ENCODE data around the gene ING3.

ING3 gene, protein sequence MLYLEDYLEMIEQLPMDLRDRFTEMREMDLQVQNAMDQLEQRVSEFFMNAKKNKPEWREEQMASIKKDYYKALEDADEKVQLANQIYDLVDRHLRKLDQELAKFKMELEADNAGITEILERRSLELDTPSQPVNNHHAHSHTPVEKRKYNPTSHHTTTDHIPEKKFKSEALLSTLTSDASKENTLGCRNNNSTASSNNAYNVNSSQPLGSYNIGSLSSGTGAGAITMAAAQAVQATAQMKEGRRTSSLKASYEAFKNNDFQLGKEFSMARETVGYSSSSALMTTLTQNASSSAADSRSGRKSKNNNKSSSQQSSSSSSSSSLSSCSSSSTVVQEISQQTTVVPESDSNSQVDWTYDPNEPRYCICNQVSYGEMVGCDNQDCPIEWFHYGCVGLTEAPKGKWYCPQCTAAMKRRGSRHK

DNA sequence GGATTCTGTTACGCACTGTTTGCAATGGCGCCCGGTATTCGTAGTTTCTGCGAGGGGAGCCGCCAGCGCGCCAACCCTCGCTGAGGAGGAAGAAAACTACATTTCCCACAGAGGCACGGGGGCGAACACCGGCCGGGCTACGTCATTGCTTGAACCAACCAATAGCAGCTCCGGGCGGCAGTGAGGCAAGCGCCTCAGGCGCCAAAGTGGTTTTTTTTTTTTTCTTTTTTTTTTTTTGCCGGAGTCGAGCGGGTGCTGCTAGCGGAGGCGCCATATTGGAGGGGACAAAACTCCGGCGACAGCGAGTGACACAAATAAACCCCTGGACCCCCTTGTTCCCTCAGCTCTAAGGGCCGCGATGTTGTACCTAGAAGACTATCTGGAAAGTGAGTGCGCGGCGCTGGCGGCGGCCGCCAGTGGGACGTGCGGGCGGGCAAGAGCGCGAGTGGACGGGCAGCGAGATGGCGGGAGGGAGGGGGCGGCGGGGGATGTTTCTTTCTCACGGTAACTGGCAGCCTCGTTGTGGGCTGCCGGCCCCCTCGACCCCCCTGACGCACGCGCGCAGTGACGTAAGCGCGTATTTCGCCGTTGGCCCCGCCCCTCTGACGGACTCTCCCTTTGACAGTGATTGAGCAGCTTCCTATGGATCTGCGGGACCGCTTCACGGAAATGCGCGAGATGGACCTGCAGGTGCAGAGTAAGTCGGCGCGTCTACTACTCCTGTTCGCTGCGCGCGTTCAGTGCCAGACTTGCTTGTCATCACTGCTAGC is at the start of gene ING3:
Gene ING3, plus strand, starts transcription at position 239 of the 770 bp plus-strand sequence. Its CDS starts 120 bp downstream, at position 359.
- DNase-seq = peak; percentile 98

GRCh38 chr7:120915314-120916105 is 35.1 kb upstream of the ING3 start:
- no peak for DNase-seq

GRCh38 chr7:120916121-120916520 is 34.5 kb upstream of the ING3 start:
- no peak for DNase-seq

DNA sequence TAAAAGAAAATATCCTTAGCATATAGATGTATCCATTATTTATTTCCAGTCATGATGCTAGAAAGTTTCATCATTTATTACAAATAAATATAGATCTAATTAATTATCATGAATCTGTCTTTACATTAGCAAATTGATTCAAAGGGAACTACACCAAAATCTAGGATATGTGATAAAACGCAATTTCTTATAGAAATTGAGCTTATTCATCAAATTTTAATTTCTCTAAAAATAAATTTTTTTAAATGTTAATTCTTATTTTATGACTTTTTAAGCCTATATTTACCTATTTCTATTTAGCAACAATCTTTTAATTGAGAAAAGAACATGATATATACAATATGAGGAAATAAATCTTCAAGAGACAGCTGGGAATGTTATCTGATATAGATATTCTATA is 34.0 kb upstream of the ING3 start:
- DNase-seq = no peak

DNA sequence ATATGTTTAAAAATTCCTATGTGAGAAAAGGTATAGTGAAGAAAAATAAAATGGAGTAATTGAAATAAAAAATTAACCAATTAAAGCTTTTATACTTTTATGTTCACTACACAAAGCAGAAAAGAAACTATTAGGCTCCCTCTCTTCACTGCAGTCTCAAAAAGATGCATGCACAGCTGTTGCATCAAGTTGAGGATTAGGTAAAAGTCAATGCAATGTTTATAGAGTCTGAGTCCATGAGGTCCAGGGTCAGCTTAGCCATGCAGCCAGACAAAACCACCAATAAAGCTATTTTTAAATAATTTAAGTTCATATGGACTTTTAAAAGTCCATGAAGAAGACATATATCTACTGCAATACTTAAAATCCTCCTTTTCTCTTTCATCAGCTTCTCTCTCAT is 31.1 kb upstream of the ING3 start:
- DNase-seq = no peak

- DNase-seq = no peak
These were observed 30.5 kb upstream of the ING3 start for GRCh38 chr7:120920034-120920433.

DNA sequence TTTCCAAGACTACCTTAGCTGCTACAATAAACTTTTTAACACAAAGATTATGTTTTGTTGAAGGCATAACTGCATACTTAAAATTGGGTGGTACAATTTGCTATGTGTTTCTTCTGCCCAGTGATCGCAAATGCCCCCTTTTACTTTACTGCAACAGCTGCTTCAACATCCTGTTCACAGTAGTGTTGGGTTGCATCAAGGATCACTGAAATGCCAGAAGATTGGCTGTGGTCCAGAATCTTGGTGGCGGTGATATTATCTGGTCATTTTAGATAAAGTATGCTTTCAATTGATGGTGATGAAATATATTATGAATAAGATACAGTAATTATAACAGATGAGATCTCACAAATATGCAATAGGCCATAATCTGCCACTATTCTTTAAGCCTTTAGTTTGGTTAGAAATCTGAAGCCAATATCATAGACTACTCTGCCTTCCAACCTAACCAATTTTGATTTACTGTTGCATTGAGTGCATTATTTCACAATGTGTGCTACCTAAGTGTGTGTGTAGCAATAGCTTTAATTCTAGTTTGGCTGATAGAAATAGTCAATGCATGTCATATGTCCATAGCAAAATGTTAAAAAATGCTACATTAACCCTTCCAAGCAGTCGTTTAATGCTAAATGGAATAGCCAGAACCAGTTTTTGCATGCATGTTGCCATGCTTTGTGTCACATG is 29.8 kb upstream of the ING3 start:
- DNase-seq = no peak

- no peak for DNase-seq
These were observed 25.7 kb upstream of the ING3 start for GRCh38 chr7:120924837-120925236.

DNA sequence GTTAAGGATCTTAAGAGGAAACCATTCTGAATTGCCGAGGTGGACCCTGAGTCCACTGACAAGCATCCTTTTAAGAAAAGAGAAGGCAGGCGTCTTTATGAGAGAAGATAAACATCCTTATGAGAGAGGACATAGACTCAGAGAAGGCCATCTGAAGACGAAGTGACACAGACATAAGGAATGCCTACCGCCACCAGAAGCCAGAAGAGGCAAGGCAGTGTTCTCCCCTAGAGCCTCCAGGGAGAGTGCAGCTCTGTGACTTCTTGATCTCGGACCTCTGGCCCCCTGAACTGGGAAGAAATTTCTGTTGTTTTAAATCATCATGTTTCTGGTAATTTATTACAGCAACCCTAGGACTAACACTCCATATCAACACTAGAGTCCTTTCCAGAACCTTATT is 25.2 kb upstream of the ING3 start:
- no peak for DNase-seq

- DNase-seq = no peak
These were observed 23.6 kb upstream of the ING3 start for GRCh38 chr7:120926943-120927346.

GRCh38 chr7:120927454-120928103 is 23.0 kb upstream of the ING3 start:
- DNase-seq = no peak

DNA sequence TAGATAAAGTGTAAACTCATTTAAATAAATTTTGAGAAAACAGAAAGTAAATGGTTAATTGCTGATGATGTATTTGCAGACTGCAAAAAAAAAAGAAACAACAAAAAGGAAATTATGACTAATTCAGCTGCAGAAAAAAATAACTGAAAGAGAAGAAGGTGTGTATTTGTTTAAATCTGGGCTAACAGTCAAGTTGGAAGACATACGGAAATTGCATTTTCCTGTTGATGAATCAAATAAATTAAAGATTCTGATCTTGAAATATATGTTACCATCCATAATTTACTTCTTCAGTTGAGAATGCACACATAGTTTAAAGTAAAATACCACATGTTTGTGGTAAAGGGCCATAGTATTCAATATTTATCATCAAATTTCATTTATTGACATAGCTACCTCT is 19.3 kb upstream of the ING3 start:
- no peak for DNase-seq

- DNase-seq = no peak
These were observed 17.1 kb upstream of the ING3 start for GRCh38 chr7:120933475-120933874.

DNA sequence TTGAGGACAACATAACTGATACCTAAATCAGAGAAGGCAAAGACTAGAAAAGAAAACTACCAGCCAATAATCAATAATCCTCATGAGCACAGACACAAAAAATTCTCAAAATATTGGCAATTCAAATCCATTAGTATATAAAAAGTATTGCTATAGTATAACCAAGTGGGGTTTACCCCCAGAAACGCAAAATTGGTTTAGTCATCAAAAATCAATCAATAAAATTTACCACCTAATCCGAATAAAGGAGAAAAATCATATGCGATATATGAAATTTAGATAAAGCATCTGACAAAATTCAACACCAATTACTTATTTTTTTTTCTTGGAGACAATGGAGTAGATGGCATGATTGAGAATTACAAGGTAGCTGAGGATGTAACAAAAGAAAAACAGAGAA is 11.2 kb upstream of the ING3 start:
- no peak for DNase-seq

DNA sequence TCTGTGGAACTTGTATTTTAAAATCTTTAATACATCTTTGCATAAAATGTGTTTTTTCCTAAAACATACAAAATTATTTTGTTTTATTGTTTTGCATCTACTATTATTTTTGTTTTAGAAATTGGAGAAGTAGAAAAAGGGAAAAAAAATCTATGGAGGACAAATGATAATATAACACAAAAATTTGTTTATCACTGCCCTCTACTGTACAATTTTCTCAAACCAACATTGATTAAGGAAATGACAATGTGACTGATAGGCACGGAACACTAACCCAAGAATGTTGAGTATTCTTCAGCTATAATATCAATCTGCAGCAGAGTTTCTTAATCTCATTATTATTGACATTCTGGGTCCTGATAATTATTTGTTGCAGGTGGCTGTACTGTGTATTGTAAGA is 9.5 kb upstream of the ING3 start:
- no peak for DNase-seq

DNA sequence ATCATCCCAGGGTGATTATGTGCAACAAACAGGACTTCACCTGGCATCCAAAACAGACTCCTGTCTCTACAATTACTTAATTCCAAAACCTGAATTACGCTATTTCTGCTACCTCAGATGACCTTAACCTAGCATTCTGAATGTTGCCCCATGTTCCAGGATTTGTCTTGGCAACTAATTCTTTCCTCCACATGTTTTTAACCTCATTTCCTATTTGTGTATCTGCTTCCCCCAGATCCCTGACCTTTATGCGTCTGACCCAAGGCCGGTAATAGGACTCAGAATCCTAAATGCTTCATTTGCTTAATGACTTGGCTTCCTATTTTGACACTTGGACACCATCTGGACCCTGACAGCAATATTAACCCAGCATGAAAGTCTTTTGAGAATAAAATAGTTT is 8.7 kb upstream of the ING3 start:
- DNase-seq = no peak

DNA sequence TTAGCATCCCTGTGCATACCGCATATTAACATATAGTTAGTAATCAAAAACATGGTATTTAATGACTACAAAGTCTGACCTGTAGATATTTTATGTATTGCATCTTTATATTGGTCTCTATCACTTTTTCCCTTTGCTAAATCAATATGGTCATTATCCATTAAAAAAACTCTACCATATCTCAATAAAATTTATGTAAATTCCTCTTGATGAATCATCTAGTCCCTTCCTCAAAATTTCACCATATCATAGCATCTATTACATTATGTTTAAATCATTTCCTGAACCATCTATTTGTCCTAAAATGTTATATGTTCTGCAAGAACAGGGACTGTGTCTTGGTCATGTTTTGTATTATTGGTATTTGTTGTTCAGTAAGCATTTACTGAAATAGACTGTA is 7.7 kb upstream of the ING3 start:
- no peak for DNase-seq

DNA sequence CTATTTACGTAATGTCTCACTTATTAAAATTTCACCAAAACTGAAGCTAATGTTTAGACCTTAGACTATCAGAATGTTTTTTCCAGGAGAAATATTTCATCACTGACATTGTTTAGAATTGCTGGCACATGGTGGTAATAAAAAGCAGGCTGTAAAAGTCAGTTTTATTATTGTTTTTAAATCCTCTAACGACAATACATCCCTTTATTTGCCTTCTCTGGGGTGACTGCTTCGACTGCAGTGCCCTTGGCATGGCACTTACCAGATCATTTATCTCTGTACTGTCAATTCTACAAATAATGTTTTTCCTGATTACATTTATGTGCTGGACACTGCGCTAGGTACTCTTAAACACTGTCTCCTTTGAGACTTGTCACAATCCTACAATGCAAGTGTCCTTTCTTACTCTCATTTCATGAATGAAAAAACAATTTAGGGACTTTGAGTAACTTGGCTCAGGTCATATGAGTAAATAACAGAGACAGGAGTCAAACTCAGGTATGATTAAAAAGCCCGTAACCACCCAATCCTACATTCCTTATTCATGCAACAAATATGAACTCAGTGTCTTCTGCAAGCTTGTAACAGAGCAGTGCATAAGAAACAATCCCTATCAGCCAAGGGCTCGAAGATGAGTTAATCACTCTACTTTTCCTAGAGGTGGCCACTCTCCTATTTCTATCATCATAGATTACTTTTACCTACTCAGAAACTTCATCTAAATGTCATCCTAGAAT is 5.6 kb upstream of the ING3 start:
- no peak for DNase-seq

- no peak for DNase-seq
These were observed 2.6 kb upstream of the ING3 start for GRCh38 chr7:120947980-120948379.

DNA sequence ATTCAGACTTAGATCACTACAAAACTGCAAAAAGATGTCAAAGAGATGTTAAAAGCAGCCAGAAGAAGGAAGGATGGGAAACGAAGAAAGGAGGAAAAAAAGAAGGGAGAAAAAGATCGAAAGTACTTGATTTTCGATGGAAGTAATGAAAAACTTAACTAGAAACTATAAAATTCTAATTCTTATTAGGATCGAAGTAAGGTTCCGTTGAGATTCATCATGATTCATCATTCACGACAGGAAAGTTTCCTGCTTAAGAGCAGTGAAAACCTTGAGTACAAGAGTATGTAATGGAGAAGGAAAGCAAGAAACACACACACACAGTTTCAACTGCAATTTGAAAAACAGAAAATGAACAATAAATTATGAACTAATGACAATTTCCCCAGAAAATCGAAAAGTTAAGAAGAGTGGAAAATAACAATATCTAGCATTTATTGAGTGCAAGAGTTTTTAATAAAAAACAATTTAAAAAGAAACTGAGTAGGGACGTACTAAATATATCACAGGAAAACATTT is 1.1 kb upstream of the ING3 start:
- no peak for DNase-seq

GRCh38 chr7:120949998-120950538 is 509 bp upstream of the ING3 start:
- DNase-seq = no peak

Data from activated CD4-positive, alpha-beta T cell treated with anti-CD3 and anti-CD28 coated beads, Interleukin-2, amount 50 U/mL, for 1 hour (primary cell).